ENCODE measurements around the gene AGXT.

Gene AGXT

GRCh38 chr2:240900141-240900860 lies 31.7 kb downstream of the AGXT start:
- no peak for DNase-seq

DNA sequence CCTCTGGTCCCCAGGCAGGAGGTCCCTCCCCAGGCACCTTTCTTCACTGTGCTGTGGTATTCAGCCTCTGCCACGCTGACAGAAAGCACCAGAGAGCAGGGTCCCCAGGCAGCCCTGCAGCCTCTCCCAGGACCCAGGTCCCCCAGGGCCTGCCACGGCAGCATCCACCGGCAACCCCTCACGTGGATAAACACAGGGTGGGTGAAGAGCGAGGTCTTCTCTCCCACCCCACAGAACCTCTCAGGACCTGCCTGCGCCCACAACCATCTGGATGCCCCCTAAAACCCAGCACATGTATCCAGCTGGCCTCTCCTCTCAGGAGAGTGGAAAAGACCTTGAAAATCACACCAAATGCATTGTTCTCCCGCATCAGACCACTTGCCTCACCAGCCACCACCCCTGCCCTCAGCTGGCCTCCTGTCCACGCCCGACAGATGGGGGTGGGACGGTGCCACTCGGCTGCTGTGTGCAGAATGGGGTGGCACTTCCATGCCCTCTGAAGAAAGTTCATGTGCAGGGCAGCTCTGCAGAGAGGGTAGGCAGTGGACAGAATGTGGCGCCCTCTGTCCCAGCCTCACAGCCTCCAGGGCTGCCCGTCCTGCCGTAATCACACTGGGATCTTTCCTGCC lies 33.5 kb downstream of the AGXT start:
- DNase-seq: no peak

DNA sequence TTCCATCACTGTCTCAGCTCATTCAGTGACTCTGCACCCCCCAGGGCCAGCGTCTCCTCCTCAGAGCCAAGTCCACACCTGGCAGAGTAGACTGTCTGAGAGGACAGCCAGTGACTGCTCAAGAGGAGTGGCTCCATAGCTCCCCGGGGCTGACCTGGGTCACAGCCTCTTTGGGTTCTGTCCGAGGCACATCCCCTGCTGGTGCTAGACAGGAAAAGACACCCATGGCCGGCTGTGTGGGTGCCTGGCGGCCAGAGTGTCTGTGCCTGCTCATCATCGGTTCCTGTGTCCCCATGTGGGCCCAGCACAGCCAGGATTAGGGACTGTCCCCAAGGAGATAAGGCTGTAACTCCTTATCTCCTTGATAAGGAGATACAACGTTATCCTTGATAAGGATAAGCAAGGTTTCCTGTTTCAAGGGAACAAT lies 34.0 kb downstream of the AGXT start:
- no peak for DNase-seq

- no peak for DNase-seq
These were observed 34.8 kb downstream of the AGXT start for GRCh38 chr2:240903191-240904060.

- DNase-seq: no peak
These were observed 35.9 kb downstream of the AGXT start for GRCh38 chr2:240904216-240905175.

DNA sequence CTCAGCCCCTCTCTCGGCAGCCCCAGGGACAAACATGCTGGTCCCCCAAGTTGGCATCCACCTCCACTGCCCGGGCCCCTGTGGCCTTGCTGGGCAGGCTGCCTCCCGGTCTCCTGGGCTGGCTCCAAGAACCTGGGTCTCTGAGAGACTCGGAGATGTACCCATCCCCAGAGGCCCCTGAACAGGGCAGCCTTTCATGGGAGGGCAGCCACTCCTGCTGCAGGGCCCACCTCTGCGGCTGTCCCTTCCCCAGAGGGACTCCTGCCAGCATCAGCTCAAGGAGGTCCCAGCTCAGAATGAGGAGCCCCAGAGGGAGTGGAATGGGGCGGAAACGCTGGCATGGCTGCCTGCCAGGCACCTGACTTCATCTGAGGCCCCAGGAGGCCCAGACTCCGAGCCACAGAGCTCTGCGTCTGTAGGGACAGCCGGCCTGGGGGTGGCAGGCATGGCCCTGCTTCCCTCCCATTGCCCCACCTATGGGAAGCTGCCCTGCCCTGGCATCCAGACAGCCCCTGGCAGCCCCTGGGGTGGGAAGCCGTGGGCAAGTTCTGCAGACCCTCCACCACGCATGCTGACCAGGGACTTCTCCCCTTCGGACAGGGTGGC lies 36.7 kb downstream of the AGXT start:
- no peak for DNase-seq

- DNase-seq: no peak
These were observed 37.7 kb downstream of the AGXT start, which contains the start of gene CROCC2 for GRCh38 chr2:240906141-240906910. Gene CROCC2, plus strand, starts transcription at chr2:240906336. Its CDS starts 178 bp downstream, at chr2:240906514.

DNA sequence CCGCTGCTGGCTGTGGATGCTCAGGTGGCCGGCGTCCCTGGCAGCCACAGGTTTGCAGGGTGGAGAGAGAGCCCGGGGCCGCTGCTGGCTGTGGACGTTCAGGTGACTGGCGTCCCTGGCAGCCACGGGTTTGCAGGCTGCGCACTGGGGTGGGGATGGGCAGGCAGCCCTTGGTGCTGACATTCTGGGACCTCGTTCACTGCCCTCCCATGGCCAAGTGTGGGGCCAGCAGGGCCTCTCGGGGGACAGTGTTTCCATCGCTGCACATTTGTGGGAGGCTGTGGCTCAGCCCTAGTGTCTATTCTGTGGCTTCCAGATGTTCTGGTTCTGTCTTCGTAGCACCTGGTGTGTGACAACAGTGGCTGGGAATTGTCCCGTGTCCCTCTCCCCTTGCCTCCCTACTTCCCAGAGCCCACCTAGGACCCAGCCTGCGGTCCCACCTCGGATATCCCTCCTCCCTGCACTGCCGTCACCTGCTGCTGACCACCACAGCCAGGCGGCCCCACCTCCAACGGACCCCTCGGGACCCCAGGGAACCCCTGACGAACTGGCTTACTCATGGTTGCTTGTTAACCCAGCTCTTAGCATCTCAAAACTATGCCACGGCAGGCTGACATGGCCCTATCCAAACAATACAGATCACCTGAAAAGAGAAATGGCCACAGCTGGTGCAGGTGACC lies 38.4 kb downstream of the AGXT start:
- no peak for DNase-seq

DNA sequence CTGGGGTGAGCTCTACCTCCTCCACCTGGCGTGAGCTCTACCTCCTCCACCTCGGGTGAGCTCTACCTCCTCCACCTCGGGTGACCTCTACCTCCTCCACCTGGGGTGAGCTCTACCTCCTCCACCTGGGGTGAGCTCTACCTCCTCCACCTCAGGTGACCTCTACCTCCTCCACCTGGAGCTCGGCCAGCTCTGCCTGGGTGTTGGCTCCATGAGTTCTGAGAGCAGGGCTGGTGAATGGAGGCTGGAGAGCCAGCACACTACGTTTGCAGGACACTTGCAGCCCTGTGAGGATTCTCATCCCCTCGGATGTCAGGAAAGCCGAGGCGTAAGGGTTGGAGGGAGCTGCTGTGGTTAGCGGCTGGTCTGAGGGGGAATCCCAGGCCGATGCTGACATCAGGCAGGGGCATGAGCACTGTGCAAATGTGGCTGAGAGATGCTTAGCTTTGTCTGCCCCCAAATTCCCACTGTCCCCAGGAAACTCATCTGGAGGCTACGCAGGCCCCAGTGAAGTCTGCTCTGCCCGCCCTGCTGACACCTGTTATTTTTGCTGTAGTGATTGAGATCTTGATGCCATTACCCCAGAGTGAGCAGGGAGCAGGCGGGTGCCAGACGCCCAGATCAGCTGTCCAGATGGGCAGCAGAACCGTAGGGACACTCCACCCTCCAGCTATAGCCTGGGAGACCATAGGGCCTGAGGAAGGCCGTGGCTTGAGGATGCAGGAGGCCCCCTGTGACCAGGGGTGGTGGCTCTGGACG lies 40.8 kb downstream of the AGXT start:
- no peak for DNase-seq

- DNase-seq: no peak
These were observed 43.1 kb downstream of the AGXT start for GRCh38 chr2:240911641-240912265.

- no peak for DNase-seq
These were observed 44.5 kb downstream of the AGXT start for GRCh38 chr2:240912878-240913809.

- peak; percentile 12 to 61 (median 50) for DNase-seq
These were observed 45.4 kb downstream of the AGXT start for GRCh38 chr2:240913810-240914644.

DNA sequence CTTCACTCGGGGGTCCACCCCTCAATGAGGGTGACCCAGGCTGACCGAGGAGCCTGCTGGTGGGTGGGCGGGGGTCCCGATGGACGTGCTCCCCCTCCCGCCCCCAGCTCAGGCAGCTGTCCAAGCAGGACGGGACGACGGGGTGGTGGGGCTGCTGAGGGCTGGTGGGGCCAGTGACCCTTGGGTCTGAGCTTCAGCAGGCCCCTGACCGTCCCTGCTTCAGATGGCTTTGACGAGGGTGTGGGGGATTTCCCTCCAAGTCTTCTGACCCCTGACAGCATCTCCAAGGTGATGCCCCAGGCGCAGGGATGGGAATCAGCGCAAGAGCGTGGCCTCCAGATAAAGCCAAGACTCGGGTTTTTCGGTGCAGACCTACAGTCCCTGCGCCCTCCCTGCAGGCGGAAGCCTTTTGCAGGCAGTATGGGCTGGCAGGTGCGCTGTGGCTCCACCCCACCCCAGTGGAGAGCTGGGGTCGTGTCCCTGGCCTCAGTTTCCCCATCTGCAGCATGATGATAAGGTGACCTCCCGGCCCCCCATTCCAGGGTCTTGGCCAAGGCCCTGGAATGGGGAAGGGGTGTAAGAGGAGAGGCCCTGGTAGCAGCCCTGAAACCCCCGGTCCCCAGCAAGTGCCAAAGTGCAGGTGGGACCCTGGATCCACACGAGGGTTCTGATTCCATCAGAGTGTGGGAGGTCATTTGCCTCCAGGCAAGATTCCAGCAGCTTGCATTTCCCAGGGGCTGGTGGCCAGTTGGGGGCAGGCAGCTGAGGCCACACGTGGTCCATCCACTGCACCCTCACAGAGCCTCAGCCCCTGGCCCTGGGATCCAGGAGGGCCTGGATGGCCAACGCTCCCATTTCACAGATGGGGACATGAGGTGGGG lies 46.3 kb downstream of the AGXT start:
- DNase-seq: no peak

GRCh38 chr2:240915526-240916341 lies 47.1 kb downstream of the AGXT start:
- no peak for DNase-seq

GRCh38 chr2:240916571-240917008 lies 48.0 kb downstream of the AGXT start:
- no peak for DNase-seq
